GM21786 (cell line): ENCODE measurements around the gene GPR158.

Experiments used
- ATAC-seq: cut with Tn5 transposase; IDR thresholded peaks from one replicate; pipeline ENCODE4 v1.9.1; 2021; ENCODE audit not compliant: unreplicated experiment

GPR158 gene

DNA sequence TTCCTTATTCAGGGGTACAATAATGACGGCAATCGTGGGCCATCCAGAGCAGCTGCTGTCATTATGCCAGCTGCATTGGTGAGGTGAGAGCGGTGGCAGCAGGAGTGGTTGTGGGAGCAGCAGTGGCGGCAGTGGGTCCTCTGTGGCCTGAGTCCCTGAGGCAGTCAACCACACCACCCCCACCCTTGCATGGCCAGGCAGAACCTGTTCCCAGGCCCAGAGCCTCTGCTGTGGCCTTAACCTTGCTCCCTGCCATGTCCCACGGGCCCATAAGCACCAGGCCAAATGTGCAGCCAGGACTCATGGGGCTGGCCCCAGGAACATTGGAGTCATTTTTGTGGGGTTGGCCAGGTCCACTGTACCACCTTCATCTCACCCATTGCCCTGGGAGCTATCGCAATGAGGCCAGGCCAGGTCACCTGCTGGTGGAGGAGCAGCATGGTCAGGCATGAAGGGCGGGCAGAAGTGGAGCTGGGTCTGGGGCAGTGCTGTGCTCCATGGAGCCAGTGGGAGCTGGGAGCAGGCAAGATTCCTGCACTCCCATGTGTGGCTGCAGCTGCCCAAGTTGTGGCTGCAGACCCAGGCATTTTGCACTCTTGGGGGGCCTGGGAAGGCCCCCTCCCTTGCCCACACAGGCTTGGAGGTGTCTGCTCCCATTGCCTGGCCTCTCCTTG lies 213.5 kb downstream of the GPR158 start:
- no peak for ATAC-seq

DNA sequence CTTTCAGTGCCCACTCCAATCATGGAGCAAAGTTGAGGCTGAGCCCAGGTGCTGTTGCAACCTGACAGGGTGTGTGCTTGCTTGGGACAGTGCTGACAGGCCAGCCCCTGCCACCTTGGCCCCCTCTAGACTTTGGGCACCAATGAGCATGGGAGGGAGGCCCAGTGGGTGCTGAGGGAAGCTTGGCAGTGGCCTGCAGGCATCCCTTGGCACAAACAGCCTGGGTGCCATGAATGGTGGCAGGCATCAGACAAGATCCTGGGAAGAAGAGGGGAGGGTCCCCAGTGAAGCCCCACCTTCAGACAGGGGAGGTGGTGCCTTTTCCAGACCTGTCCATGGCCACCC lies 214.0 kb downstream of the GPR158 start:
- ATAC-seq, result no peak

DNA sequence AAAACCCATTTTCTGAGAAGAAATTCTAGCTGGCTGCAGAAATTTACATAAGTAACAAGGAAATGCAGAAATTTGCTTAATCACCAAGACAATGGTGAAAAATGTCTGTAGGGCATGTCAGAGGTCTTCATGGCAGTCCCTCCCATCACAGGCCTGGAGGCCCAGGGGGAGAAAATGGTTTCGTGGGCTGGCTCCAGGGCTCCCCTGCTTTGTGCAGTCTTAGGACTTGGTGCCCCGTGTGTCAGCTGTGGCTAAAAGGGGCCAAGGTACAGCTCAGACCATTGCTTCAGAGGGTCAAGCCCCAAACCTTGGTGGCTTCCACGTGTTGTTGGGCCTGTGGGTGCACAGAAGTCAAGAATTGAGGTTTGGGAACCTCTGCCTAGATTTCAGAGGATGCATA lies 215.9 kb downstream of the GPR158 start:
- ATAC-seq, result no peak

DNA sequence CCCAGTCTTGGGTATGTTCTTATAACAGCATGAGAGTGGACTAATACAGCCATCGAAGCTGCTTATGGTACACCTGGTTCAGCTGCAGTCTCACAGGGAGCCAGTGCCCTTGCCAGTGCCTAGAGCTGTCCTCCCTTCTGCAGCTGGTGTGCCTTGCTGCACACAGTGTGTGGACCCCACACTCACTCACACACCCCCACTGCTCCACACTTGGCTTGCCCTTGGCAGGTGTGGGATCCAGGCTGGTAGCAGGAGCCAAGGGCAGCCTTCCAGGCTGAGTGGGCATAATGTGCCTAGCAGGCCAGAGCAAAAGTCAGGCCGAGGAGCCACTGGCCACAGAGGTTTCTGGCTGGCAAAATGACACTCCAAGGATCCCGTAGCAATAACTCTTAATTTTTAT lies 217.3 kb downstream of the GPR158 start:
- ATAC-seq, result no peak

DNA sequence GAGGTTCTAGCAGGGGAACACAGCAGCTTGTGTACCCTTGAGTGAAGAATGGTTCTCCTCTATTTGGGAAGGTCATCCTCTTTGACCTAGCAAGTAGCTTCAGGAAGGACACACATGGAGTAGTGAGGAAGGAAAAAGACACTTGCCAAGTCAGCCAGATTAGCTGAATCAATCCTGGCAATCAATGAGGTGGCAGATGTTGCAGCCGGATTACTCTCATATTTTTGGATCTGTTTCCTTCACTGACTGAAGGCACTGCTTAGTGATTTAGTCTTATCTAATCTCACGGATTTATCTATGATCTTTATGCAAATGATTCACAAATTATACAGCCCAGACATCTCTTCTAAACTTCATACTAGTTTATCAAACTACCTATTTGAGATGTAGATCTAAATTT lies 218.8 kb downstream of the GPR158 start:
- ATAC-seq, result no peak

DNA sequence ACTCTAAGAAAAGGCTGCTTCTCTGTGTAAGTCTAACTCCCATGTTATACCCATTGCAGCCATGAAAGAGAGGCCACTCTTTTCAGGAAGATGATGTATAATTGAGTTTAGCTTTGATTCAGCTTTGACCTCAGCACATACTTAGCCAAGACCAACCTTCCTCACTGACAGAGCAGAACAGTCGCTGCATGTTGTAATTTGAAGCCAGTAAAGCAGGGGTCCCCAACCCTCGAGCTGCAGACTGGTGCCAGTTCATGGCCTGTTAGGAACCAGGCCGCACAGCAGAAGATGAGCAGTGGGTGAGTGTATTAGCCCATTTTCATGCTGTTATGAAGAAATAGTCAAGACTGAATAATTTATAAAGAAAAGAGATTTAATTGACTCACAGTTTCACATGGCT lies 223.9 kb downstream of the GPR158 start:
- ATAC-seq, result no peak

DNA sequence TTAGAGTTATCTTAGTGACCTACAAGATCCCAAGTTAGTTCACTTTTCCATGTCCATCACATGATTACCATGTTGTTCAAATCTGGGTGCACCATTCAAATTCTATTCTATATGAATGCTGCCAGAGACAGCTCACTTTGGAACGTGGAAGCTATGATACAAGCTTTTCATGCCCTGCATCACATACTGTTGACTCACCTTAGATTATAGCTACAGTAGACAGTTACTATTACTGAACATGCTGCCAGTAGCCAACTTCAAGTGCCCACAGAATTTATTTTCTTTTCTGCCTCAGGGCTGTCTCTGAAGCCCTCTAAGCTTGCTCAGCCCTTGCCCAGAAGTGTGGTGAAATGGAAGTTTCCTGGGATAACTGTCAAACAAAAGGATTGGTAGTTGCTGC lies 231.1 kb downstream of the GPR158 start:
- ATAC-seq, result no peak

DNA sequence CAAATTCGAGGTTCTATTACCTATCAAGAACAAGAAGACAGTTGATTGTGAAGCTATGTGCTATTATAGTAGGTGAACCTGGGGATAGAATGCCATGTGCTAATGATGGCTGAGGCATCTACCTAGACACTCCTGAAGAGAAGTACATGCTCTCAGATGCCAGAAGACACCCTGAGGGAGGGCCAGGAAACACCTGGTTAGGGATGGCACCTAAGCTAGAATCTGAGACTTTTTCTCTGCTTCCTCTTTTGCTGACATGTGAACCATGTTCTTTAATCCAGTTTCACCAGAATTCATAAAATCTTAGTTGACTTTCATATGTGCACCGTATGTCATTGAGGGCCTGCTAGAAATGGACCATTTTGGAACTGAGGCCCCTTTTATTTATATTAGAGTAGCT lies 242.8 kb downstream of the GPR158 start:
- no peak for ATAC-seq

DNA sequence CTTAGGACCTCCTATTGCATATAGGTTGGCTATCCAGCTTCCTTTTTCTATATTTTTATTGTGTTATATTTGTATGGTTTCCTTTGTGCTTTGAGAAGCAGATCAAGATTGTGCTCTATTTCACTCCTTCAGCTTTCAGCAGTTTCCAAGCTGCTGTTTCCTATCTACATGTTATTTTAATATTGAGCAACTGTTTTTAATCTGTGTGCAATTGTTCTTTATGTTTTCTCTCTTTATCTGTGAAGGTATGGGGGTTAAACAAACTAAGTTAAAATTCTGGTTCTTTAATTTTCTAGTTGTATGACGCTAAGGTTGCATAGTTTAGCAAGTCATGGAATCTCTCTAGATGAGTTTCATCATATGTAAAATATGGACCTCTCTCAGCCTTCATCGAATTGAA lies 251.0 kb downstream of the GPR158 start:
- no peak for ATAC-seq

DNA sequence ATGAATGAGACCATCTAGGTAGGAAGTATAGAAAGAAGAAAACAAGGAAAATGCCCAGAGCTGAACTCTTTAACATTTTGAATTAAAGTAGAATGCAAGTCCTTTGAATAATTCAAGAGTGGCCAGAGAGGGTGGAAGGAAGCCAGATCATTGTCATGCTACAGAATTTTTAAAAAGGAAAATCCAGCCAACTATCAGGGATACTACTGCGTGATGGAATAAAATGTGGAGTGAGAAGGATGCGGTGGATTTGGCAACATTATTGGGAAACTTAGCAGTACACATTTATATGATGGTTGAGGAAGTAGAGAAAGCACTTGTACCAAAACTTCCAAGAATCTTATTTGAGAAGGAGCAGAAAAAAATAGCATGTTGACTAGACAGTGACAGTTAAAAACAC lies 261.6 kb downstream of the GPR158 start:
- ATAC-seq, result no peak

DNA sequence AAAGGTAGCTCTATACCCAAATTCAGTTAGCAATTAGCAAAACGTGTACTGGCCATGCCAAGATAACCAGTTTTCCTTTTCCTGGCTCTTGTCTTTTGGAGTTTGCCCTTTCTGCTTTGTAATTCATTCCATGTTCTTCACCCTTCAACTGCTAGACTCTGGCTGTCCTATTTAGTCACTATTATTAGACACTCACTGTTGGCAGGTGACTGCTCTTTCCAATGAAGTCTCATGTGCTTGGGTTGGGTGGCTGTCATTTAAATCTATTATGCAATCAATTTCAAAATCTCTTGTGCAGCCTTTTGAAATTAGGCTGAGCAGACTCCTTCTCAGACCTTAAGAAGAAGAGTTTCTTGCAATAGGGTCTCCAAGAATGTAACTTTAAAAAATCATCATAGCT lies 266.5 kb downstream of the GPR158 start:
- ATAC-seq, result no peak

DNA sequence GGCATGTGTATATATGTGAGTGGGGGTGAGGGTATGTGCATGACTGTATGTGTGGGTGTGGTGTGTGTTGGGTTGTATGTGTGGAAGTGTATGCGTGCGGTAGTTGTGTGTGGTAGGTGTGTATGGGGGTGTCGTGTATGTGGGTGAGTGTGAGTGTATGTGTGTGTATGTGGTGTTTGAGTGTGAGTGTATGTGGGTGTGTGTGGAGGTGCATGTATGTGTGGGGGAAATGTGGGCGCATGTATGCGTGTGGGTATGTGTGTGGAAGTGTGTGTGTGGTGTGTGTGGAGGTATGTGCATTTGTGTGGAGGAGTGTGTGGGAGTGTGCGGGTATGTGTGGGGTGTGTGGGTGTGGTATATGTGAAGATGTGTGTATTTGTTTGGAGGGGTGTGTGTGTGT lies 269.5 kb downstream of the GPR158 start:
- no peak for ATAC-seq

DNA sequence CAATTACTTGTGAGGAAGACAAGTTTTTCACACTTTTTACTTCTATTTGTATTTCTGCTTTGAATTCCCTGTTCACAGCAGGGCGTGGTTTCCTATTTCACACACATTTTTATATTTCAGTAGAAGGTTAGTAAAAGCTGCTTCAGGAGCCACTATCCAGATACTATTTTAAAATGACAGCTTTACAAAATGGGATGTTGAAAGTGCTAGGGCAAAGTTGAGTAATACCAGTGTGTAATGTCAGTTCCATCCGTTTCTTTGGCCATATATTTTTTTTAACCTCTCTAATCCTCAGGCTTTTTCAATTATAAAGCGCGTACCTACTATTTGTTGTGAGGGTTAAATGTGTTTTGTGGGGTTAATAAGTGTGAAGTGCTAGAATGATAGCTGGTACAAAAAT lies 276.6 kb downstream of the GPR158 start:
- ATAC-seq, result no peak

DNA sequence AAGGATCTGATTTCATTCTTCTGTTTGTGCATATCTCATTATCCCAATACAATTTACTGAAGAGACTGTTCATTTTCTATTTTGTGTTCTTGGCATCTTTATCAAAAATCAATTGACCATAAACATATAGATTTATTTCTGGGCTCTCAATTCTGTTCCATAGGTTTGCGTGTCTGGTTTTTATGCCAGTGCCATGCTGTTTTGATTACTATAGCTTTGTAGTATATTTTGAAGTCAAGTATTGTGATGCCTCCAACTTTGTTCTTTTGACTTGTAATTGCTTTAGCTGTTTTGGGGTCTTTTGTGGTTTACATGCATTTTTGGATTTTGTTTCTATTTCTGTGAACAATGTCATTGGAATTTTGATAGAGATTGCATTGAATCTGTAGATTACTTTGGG lies 278.8 kb downstream of the GPR158 start:
- no peak for ATAC-seq

DNA sequence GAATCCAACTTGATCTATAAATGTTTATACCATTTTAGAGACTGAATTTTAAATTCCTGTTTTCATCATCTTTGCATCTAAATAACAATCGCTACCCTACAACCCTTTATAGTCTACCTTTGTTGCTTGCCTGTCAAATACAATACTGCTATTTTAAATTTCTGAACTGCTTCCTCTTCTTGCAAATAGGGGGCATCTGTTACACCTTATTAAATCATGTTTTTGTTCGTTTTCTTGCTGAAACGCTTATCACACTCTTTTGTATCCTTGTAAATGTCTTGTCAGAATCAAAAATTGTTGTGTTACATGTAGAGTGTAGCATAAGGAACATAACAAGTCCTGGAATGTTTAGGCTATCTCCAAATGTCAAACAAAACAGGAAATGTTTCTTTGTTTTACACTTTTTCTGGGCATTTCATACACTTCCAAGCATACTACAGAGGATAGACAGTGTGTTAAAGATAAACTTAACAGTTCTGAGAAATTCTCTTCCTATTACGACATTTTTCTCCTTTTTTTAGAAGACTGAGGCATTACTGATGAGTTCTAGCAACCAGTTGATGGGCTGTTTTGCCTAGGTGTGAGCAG lies 281.3 kb downstream of the GPR158 start:
- ATAC-seq, result no peak

DNA sequence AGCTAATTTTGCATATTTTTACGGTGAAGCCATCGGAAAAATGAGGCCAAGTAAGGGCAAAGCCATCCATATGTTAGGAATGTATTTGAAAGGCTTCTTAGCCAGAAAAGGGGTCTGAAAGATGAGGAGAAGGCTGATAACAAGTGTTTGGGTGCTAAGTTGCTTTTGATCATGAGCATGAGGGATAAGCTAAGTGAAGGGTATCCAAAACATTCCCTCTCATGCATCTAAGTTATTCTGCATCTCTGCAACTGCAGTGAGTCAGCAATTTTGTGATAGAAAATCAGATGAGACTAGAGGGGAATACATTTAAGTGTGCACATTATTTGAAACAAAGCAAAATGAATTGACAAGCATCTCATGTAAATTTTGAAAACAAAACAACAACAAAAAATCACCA lies 282.8 kb downstream of the GPR158 start:
- ATAC-seq, result no peak

DNA sequence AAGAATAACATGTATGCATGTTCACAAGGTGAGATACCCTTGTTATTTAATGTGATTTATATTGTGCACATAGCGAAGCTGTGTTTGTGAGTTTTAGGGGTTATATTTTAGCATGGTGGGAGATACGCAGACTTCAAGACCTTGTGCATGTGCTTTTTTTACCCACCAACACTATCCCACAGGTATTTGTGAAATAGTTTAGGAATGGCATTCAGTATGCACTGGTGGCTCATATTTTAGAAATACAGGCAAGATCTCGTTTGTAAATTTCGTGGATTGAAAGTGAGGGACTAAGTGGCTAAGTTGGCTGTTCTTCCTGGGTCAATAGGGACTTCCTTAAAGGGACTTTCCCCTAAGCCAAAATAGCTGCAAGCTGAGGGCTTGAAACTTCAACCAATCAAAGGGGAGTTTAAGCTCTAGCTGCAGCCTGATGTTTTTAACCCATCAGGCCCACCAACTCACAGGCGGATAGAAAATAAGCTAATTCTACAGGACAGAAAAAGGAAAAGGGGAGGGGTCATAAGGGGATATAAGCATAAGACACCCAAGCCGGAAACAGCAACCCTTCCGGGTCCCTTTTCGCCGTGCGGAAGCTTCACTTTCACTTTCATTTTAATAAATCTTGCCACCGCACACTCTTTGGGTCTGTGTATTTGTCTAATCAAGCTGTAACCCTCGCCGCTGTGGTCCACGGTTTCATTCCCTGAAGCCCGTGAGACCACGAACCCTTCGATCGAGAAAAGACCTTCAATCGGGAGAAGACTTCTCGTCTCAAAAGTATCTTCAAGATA lies 291.0 kb downstream of the GPR158 start:
- no peak for ATAC-seq

DNA sequence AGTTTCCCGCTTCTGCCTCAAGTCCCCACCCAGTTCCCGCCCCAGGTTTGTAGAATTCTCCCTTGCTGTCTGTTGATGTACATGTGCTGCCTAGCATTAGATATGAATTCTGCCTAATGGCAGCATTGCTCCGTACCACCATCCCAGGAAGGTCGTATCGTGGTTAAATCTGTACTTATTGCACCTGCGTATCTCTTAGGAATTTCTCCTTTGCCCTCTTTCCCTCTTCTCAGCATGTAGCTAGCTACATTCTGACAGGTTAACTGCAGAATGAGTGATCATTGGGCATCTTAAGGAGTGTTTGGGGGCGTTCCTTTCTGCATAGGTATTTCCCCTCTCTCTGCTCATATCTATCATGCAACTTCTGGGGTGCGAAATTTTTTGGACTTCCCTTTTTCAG lies 293.1 kb downstream of the GPR158 start:
- ATAC-seq, result no peak

DNA sequence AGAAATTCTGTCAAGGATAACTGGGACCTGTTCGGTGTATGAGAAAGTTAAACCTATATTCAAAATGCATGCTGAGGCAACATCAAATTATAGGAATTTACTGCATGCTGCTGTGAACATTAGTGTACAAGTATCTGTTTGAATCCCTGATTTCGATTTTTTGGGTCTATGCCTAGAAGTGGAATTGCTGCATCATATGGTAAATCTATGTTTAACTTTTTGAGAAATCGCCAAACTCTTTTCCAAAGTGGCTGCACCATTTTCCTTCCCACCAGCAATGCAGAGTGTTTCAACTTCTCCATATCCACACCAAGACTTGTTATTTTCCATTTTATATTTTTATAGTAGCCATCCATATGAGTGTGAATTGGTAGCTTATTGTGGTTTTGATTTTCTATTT lies 306.7 kb downstream of the GPR158 start:
- no peak for ATAC-seq

DNA sequence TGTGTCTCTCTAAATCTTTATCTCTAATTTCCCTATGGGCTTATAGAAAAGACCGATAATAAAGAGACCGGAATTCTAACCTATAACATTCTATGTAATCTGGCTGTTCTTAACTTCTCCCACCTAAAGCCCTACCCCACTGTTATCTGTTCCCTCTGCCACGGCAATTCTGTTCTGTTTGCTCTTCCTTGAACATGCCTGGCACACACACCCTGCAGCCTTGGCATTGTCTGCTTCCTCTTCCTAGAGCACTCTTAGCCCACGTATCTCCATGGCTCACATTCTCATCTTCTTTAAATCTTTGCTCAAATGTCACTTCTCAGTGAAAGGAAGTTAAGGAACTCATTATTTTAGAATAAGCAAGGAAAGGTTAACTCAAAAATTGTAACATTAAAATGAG lies 309.2 kb downstream of the GPR158 start:
- ATAC-seq, result no peak

DNA sequence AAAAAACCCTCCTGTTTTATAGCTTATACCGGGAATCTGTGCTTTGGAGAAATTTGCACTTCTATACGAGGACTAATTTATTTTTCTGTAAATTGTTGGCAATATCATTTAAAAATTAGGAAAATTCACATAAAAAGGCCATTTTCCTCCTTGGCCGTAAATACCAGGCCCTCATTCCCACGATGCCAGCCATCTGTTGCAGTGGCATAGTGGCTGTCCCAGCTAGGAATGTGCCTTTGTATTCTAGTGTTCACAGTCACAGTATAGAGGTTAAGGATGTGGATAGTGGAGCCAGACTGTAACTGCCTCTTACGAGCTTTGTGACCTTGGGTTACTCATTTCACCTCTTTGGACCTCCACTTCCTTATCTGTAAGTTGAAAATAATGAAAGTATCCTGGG lies 312.5 kb downstream of the GPR158 start:
- no peak for ATAC-seq

DNA sequence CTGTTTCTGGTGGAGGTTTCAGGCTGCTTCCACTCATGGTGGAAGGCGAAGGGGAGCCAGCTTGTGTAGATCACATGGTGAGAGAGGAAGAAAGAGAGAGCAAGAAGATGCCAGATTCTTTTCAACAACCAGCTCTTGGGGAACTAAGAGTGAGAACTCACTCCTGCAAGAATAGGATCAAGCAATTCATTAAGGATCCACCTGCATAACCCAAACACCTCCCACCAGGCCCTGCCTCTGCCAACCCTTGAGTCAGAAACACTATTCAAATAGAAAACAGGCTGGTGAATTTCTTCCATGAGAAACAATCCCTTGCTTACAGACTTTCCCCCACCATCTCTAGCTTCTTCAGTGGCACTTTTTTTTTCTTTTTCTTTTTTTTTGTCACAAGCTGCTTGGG lies 317.2 kb downstream of the GPR158 start:
- no peak for ATAC-seq

DNA sequence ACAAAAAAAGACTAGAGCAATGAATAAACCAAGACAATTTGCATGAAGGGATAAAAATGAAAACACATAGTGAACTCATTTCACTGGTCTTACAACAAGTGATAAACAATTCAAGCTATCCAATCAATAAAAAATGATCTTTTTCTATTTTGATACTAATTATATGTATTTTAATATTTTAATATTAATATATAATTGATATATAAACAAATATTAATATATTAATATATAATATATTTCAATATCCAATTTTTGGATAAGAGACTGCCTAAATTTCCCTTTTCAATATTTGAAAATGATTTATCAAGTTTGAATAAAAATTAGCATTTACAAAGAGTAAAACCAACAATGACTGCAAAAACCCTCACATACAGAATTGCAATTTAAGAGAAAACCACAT lies 317.9 kb downstream of the GPR158 start:
- no peak for ATAC-seq
